ENCODE data around the gene LRMDA.

GRCh38 chr10:76447578-76447977, 1016.2 kb downstream of the LRMDA start:
- TF ChIP-seq CTCF (conservative IDR thresholded peaks at IDR 0.05; ENCODE audit: low read depth, low read length) (no peak), POLR2A (IDR thresholded peaks at IDR 0.05; ENCODE audit: low read depth, low read length) (no peak), MXI1 (IDR thresholded peaks at IDR 0.05; ENCODE audit: borderline replicate concordance, low read depth, low read length) (no peak), CEBPB (IDR thresholded peaks at IDR 0.05; ENCODE audit: low read depth, low read length) (no peak), USF2 (IDR thresholded peaks at IDR 0.05; ENCODE audit: low read depth, low read length) (no peak), RAD21 (IDR thresholded peaks at IDR 0.05; ENCODE audit: low read length) (no peak), FOS (IDR thresholded peaks at IDR 0.05; ENCODE audit: low read depth, low read length) (no peak)

Data from IMR-90 (cell line).